HCT116 (cell line): ENCODE results near the gene LPAR1. TPM values are rescaled to one million over a fixed set of nuclear protein-coding genes. Genes with fewer than 3 reads are reported as not detected.

Source experiments
- ATAC-seq: fragments of 200-7000 bp; cut with Tn5 transposase; 2 replicates; pipeline ENCODE4 v1.9.1; 2020; ENCODE audit warnings: mild to moderate bottlenecking, moderate library complexity
- BruUV-seq: library from RNA; stranded (reverse); fragments of 400-500 nt; replicated peaks from 2 replicates; lab custom pipeline; 2021; lab: Mats Ljungman, UMichigan
- CTCF ChIA-PET: fragments of 300-600 bp; sonication (Branson Sonifier 250); formaldehyde crosslinking; loops from one replicate; lab custom pipeline; 2021; ENCODE audit warnings: antibody characterized with exemption; lab: Charles Lee
- POLR2A ChIA-PET: fragments of 300-600, 350-600 bp; sonication (Branson Sonifier 250); formaldehyde crosslinking; loops from one replicate; lab custom pipeline; 2021; ENCODE audit warnings: antibody characterized with exemption; lab: Charles Lee
- RAD21 ChIA-PET, 2 experiments: fragments of 300-600 bp; sonication (Branson Sonifier 250); formaldehyde crosslinking; loops; one replicate each; lab custom pipeline; 2023; ENCODE audit warnings: low total read pairs in 2 of 2; ENCODE audit not compliant: uncharacterized antibody in 2 of 2, unreplicated experiment in 2 of 2, low non-redundant PET in 1 of 2; lab: Charles Lee
- DNase-seq: peaks from one replicate; pipeline ENCODE4 v3.0.0-alpha.2; 2010; ENCODE audit warnings: low read depth, low spot score
- H2AFZ ChIP-seq: fragments of 200-600 bp; shearing (Covaris generic), sonication (generic); 2 replicates; pipeline ENCODE4 v1.6.1; 2017; ENCODE audit warnings: low read depth, mixed run types, mixed read lengths, antibody characterized with exemption, low read length; ENCODE audit not compliant: poor library complexity, severe bottlenecking
- H3K27ac ChIP-seq: 2 replicates; pipeline ENCODE4 v1.5.1; 2012; ENCODE audit warnings: low read depth, low read length
- H3K27me3 ChIP-seq: fragments of 200-600 bp; sonication (generic); 2 replicates; pipeline ENCODE4 v1.6.1; 2016; ENCODE audit warnings: mixed run types, low read length, mixed read lengths; ENCODE audit not compliant: insufficient read depth
- H3K36me3 ChIP-seq, 2 experiments: fragments of 200-500 bp in 1 of 2; fragments of 200-600 bp in 1 of 2; sonication (Bioruptor generic) in 1 of 2; sonication (generic) in 1 of 2; 2 replicates each; pipeline versions ENCODE4 v1.5.1 to v1.6.1; 2014 to 2016; ENCODE audit warnings: low read length in 2 of 2, inconsistent platforms in 1 of 2, mixed read lengths in 1 of 2, mixed run types in 1 of 2; ENCODE audit not compliant: insufficient read depth in 2 of 2, control insufficient read depth in 1 of 2
- H3K4me1 ChIP-seq, 2 experiments: fragments of 200-600 bp in 1 of 2; sonication (generic) in 1 of 2; 2 replicates each; pipeline versions ENCODE4 v1.5.1 to v1.6.1; 2012 to 2017; ENCODE audit warnings: low read length in 2 of 2, inconsistent platforms in 1 of 2, mild to moderate bottlenecking in 1 of 2, mixed read lengths in 1 of 2, mixed run types in 1 of 2, moderate library complexity in 1 of 2; ENCODE audit not compliant: insufficient read depth in 2 of 2, control insufficient read depth in 1 of 2
- H3K4me2 ChIP-seq: fragments of 200-600 bp; sonication (generic); 2 replicates; pipeline ENCODE4 v1.6.1; 2017; ENCODE audit warnings: mixed run types, low read length, mixed read lengths
- H3K4me3 ChIP-seq, 2 experiments: fragments of 200-600 bp in 1 of 2; sonication (generic) in 1 of 2; replicated peaks in 1 of 2; 2 replicates each; pipeline ENCODE4 v1.5.1; 2011 to 2016; ENCODE audit warnings: low read length in 2 of 2, control low read depth in 1 of 2, low read depth in 1 of 2, mild to moderate bottlenecking in 1 of 2, mixed read lengths in 1 of 2, mixed run types in 1 of 2
- H3K79me2 ChIP-seq: fragments of 200-600 bp; sonication (generic); 2 replicates; pipeline ENCODE4 v1.6.1; 2017; ENCODE audit warnings: mild to moderate bottlenecking, mixed run types, low read length, moderate library complexity, mixed read lengths; ENCODE audit not compliant: insufficient read depth
- H3K9ac ChIP-seq: fragments of 200-600 bp; sonication (generic); 2 replicates; pipeline ENCODE4 v1.6.1; 2016; ENCODE audit warnings: low read length, mixed read lengths
- H3K9me2 ChIP-seq: fragments of 200-600 bp; sonication (generic), shearing (Covaris generic); 2 replicates; pipeline ENCODE4 v1.6.1; 2017; ENCODE audit warnings: mixed run types, mild to moderate bottlenecking, moderate library complexity; ENCODE audit not compliant: insufficient read depth
- H3K9me3 ChIP-seq, 2 experiments: fragments of 200-500 bp in 1 of 2; fragments of 200-600 bp in 1 of 2; sonication (Bioruptor generic) in 1 of 2; sonication (generic) in 1 of 2; 2 replicates each; pipeline ENCODE4 v1.6.1; 2014 to 2017; ENCODE audit warnings: low read length in 2 of 2, mixed read lengths in 2 of 2, inconsistent platforms in 1 of 2, low read depth in 1 of 2, mild to moderate bottlenecking in 1 of 2, mixed run types in 1 of 2, moderate library complexity in 1 of 2; ENCODE audit not compliant: control insufficient read depth in 1 of 2, insufficient read depth in 1 of 2
- H4K20me1 ChIP-seq: fragments of 200-600 bp; sonication (generic), shearing (Covaris generic); 2 replicates; pipeline ENCODE4 v1.6.1; 2017; ENCODE audit warnings: mixed run types, mild to moderate bottlenecking, moderate library complexity; ENCODE audit not compliant: insufficient read depth
- CBX3 ChIP-seq: IDR thresholded peaks from 2 replicates; pipeline ENCODE4 v1.6.1; 2012; ENCODE audit warnings: low read depth
- EZH2 ChIP-seq: fragments of 200-600 bp; sonication (generic); IDR thresholded peaks from 2 replicates; pipeline ENCODE4 v1.6.1; 2017; ENCODE audit warnings: antibody characterized with exemption, mixed run types
- EZH2phosphoT487 ChIP-seq: fragments of 200-600 bp; IDR thresholded peaks from 2 replicates; pipeline ENCODE4 v1.6.1; 2018; ENCODE audit warnings: antibody characterized with exemption, borderline replicate concordance
- POLR2A ChIP-seq: IDR thresholded peaks from 2 replicates; pipeline ENCODE4 v1.7.0; 2011; ENCODE audit warnings: borderline replicate concordance; ENCODE audit not compliant: insufficient read depth, insufficient read length; ENCODE audit errors: extremely low read depth
- POLR2AphosphoS5 ChIP-seq: IDR thresholded peaks from 2 replicates; pipeline ENCODE4 v1.6.1; 2011; ENCODE audit warnings: mild to moderate bottlenecking, low read depth, low read length, moderate library complexity
- RAD21 ChIP-seq: IDR thresholded peaks from 2 replicates; pipeline ENCODE4 v1.6.1; 2012; ENCODE audit warnings: low read depth, mild to moderate bottlenecking
- SIN3A ChIP-seq: IDR thresholded peaks from 2 replicates; pipeline ENCODE4 v1.6.1; 2012; ENCODE audit warnings: low read depth
- ZFX ChIP-seq: fragments of 450-650 bp; IDR thresholded peaks from 2 replicates; pipeline ENCODE4 v1.6.1; 2017
- intact Hi-C: fragments of 100-400 bp; cut with micrococcal nuclease; formaldehyde crosslinking; loops from 2 replicates; pipeline ENCODE4 v1.10.0; 2022
- total RNA-seq: library from RNA; stranded (reverse); gene quantifications from one replicate; pipeline ENCODE4 v1.2.1, GENCODE V29; 2021; ENCODE audit not compliant: unreplicated experiment
- TF ChIP-seq, protein P1 (sequence below): IDR thresholded peaks from 2 replicates; pipeline ENCODE4 v1.6.1; 2012; ENCODE audit warnings: low read depth
- TF ChIP-seq, protein P2 (sequence below), 3 experiments: fragments of 200-600 bp in 1 of 3; sonication (generic) in 1 of 3; IDR thresholded peaks in 2 of 3; conservative IDR thresholded peaks in 1 of 3; 2 replicates each; pipeline ENCODE4 v1.5.1; 2012 to 2017; ENCODE audit warnings: low read depth in 2 of 3, low read length in 2 of 3, antibody characterized with exemption in 1 of 3, borderline replicate concordance in 1 of 3, control low read depth in 1 of 3, mild to moderate bottlenecking in 1 of 3, mixed read lengths in 1 of 3, mixed run types in 1 of 3, moderate library complexity in 1 of 3; ENCODE audit not compliant: insufficient read depth in 1 of 3

Gene LPAR1
- total RNA-seq, 1 experiment from 2014 or later, result 7.4 TPM

DNA sequence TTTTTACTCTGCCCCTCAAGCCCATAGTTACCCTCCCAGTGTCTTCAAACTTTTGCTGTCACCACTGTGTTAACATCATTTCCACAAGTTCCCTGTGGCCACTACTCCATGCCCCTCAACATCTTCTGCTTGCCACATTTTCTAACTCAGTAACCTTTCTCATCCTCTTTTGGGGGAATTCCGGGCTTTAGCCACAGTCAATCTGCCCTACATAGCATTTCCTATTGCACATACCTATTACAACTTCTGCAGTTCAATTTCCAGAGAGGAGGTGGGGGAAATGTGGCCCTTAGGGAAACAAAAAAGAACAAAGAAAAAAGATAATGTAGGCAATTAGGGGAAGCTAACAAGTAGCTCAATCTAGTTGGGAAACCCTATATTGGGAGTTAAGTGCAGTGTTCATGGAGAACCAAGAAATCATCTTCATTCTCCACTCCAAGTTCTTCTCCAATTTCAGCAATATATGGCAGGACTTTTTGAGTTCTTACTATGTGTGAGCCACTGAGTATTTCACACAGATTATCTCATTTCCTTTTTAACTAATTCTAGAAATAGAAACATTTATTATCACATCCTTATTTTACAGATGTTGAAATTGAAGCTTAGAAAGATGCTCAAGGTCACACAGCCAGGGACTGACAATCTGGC, 40.2 kb upstream of the LPAR1 start:
- BruUV-seq, result no TSS peak
- Histone ChIP-seq H3K27ac (no peak overlapping the region), H3K4me2 (no peak overlapping the region), H2AFZ (no peak overlapping the region)
- no peak for TF ChIP-seq SIN3A
- TF ChIP-seq RAD21, result no peak
- TF ChIP-seq, protein P1, sequence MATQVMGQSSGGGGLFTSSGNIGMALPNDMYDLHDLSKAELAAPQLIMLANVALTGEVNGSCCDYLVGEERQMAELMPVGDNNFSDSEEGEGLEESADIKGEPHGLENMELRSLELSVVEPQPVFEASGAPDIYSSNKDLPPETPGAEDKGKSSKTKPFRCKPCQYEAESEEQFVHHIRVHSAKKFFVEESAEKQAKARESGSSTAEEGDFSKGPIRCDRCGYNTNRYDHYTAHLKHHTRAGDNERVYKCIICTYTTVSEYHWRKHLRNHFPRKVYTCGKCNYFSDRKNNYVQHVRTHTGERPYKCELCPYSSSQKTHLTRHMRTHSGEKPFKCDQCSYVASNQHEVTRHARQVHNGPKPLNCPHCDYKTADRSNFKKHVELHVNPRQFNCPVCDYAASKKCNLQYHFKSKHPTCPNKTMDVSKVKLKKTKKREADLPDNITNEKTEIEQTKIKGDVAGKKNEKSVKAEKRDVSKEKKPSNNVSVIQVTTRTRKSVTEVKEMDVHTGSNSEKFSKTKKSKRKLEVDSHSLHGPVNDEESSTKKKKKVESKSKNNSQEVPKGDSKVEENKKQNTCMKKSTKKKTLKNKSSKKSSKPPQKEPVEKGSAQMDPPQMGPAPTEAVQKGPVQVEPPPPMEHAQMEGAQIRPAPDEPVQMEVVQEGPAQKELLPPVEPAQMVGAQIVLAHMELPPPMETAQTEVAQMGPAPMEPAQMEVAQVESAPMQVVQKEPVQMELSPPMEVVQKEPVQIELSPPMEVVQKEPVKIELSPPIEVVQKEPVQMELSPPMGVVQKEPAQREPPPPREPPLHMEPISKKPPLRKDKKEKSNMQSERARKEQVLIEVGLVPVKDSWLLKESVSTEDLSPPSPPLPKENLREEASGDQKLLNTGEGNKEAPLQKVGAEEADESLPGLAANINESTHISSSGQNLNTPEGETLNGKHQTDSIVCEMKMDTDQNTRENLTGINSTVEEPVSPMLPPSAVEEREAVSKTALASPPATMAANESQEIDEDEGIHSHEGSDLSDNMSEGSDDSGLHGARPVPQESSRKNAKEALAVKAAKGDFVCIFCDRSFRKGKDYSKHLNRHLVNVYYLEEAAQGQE, result no peak
- TF ChIP-seq, all 23 proteins: peak for 0
- Histone ChIP-seq H3K9ac (no peak overlapping the region), H3K4me1 (no peaks in the 10 kb centered on the region), H3K36me3 (no peaks in the 10 kb centered on the region), H3K4me3 (no peak overlapping the region), H3K9me2 (no peaks in the 10 kb centered on the region), H3K9me3 (no peaks in the 10 kb centered on the region), H3K79me2 (no peaks in the 10 kb centered on the region), H3K27me3 (no peaks in the 10 kb centered on the region), H4K20me1 (no peaks in the 10 kb centered on the region)
- ATAC-seq (no peak), DNase-seq (no peak)
- intact Hi-C loops, result no loop called here
- ChIA-PET CTCF (no interaction called here), RAD21 (no interaction called here), POLR2A (no interaction called here)

DNA sequence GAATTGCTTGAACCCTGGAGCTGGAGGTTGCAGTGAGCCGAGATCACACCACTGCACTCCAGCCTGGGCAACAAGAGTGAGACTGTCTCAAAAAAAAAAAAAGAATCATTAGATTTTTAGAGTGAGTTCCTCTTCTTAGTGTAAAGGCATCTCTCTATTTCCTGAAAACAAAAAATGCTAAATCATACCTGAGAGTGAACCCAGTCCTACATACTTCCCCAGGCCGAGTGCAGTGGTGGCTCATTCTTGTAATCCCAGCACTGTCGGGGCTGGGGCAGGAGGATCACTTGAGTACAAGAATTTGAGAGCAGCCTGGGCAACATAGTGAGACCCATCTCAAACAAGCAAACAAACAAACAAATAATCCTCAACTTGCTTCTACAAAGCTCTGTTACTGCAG, 38.2 kb upstream of the LPAR1 start:
- no peak overlapping the region for H3K4me3 ChIP-seq
- H3K4me1 ChIP-seq, result no peaks in the 10 kb centered on the region
- no peaks in the 10 kb centered on the region for H3K9me2 ChIP-seq
- DNase-seq (no peak), ATAC-seq (no peak)
- RAD21 ChIA-PET, result no interaction called here
- CTCF ChIA-PET, result no interaction called here
- no peak overlapping the region for H3K4me2 ChIP-seq
- no peak overlapping the region for H3K27ac ChIP-seq
- no peaks in the 10 kb centered on the region for H3K27me3 ChIP-seq
- H3K36me3 ChIP-seq, result no peaks in the 10 kb centered on the region
- POLR2A ChIA-PET, result no interaction called here
- H4K20me1 ChIP-seq, result no peaks in the 10 kb centered on the region
- H3K79me2 ChIP-seq, result no peaks in the 10 kb centered on the region
- no peaks in the 10 kb centered on the region for H3K9me3 ChIP-seq
- H3K9ac ChIP-seq, result no peak overlapping the region
- H2AFZ ChIP-seq, result no peak overlapping the region
- intact Hi-C loops, result no loop called here
- no TSS peak for BruUV-seq
- TF ChIP-seq SIN3A (no peak), EZH2 (no peak), POLR2AphosphoS5 (no peak), CBX3 (no peak), POLR2A (no peak), EZH2phosphoT487 (no peak), ZFX (no peak)
- TF ChIP-seq, protein P1, result no peak
- TF ChIP-seq, protein P2, sequence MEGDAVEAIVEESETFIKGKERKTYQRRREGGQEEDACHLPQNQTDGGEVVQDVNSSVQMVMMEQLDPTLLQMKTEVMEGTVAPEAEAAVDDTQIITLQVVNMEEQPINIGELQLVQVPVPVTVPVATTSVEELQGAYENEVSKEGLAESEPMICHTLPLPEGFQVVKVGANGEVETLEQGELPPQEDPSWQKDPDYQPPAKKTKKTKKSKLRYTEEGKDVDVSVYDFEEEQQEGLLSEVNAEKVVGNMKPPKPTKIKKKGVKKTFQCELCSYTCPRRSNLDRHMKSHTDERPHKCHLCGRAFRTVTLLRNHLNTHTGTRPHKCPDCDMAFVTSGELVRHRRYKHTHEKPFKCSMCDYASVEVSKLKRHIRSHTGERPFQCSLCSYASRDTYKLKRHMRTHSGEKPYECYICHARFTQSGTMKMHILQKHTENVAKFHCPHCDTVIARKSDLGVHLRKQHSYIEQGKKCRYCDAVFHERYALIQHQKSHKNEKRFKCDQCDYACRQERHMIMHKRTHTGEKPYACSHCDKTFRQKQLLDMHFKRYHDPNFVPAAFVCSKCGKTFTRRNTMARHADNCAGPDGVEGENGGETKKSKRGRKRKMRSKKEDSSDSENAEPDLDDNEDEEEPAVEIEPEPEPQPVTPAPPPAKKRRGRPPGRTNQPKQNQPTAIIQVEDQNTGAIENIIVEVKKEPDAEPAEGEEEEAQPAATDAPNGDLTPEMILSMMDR (IDR thresholded peaks at IDR 0.05 in 2 of 3, conservative IDR thresholded peaks at IDR 0.05 in 1 of 3; ENCODE audit: borderline replicate concordance in 1 of 3, insufficient read depth in 1 of 3, low read depth in 2 of 3, low read length in 2 of 3), result no peak
